ELR (cell line): ENCODE measurements around the gene KCNJ12.
"Not testable (repeated sequence)": the region's sequence is repeated elsewhere in the genome, so short reads cannot be mapped to it uniquely, and the experiment has no call there.

ENCODE experiments used
- DNase-seq: peaks from one replicate; pipeline ENCODE4 v3.0.0-alpha.2; 2015; ENCODE audit warnings: low read depth

Gene KCNJ12

DNA sequence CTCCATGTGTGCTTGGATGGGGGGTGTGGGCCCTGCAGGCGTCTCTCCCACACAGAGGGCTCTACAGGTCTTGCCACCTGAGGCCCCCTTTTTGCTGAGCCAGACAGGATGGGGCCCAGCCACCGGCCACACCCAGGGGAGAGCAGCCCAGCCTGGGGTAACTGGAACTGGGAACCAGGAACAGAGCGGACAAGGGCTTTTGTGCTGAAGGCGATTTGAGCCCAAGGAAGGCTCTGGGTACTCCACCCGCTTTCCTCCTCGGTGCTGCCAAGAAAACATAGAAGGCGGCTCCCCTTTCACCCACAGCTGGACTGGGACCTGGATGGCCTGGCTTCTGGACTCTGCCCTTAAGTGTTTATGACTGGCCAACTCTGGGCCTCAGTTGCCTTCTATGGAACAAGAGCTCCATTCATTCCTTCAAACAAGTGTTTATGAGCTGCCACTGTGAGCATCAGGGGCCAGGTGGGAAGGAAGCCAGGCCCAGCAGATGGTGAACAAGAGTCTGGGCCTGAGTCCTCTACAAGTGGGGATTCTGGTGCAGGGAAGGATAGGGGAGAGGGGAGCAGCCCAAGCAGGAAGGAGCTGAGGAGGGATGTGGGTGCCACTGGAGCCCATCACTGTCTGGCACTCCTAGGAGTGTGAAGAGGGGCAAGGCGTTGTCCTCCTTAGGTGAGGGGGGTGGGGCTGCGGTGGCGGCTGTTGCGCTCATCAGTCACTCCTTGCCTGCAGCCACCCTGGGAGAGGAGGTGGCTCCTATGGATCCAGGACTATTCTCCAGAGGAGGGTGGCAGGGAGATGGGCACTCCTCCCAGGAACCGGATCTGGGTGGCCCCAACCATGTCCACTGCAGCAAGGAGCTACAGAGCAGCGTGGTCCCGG is 46.4 kb downstream of the KCNJ12 start:
- not testable (repeated sequence) for DNase-seq

DNA sequence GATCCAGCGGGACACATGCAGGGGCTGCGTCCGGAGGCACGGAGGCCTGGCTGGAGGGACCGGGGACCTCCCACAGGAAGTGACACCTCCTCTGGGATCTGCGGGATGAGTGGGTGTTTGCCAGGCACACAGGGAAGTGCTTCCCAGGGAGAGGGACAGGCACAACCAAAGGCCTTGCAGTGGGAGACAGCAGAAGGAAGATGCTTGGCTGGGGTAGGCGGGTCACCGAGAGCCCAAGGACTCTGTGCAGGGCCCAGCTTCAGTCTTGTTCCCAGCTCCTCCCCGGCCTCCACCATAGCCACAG is 47.0 kb downstream of the KCNJ12 start:
- DNase-seq: not testable (repeated sequence)

DNA sequence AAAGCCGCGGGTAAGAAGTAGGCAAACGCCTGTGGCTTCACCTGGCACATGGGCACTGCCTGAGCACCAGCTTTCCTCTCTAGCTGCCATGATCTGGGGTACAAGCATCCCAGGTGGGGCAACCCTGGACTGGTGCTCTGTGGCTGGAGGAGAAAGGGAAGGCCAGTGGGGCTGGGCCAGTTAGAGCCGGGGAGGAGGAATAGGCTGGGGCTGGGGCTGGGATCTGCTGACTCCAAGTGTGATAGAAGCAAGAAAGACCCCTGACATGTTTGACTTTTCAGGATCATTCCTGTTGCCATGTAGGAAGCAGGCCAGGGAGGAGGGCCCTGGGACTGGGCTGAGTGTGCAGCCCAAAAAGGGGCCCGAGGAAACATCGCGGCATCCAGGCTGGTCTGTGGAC is 48.5 kb downstream of the KCNJ12 start:
- DNase-seq: not testable (repeated sequence)

DNA sequence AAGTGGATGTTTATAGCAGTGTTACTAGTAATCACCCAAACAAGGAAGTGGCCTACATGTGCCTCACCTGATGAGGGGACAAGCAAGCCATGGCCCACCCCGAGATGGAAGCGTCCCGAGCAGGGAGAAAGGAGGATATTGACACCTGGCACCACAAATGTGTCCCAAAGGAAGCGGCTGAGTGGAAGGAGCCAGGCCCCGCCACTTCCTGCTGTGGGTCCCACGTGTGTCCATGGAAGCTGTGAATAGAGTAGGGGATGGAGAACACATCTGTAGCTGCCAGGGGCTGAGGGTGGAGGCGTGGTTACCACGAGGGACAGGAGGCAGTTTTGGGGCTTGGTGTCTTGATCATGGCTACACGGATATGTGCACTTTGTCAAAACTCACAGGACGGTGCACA is 49.2 kb downstream of the KCNJ12 start:
- DNase-seq: no peak

DNA sequence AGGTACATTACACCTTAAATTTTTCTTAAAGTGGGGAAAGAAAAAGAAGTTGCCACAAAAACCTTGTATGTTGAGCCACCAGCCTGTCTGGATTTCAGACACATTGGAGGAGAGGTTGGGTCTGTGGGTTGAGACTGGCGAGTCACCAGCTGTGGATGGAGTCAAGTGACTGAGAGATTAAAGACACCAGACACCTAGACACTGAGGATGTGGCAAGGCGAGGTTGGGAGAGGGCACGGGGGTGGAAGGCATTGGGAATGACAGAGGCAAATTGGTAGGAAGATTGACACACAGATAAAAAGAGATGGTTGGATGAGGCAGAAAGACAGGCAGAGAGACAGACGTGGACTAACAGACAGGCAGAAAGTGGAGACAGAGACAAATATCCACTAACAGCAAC is 49.6 kb downstream of the KCNJ12 start:
- no peak for DNase-seq

DNA sequence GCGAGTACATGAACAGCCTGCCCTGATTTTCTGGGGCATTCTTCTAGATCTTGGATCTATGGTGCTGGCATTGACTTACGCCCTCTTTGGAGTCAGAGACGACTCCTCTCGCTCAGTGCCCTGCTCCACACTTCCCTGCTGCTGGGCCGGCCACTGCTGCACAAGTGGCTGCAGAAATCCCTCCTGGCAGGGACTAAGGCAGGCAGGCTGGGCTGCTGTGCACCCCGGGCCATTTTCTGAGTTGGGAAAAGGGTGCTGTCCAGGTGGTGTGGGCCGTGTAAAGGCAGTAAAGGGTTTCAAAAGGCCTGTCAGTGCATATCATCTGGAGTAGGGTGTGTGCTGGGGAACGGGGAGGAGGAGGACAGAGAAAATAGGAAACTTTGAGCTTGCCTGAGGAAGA is 50.1 kb downstream of the KCNJ12 start:
- DNase-seq: not testable (repeated sequence)

DNA sequence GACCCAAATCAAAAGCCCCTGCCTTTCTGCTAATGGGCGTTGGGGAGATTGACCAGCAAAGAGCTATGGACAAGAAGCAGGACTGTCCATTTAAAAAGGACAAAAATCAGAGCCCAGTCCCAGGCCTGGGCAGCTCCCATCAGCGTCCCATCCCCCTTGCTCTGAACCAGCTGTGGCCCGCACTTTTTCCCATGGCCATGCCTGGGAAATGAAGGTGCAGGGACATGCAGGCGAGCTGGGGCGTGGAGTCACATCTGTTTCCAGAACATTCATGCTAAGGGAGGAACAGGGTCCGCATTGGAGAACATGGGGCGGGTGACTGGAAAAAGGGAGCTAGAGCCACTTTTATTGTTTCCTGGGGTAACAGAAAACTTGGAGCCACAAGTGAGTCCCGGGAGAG is 50.7 kb downstream of the KCNJ12 start:
- not testable (repeated sequence) for DNase-seq

DNA sequence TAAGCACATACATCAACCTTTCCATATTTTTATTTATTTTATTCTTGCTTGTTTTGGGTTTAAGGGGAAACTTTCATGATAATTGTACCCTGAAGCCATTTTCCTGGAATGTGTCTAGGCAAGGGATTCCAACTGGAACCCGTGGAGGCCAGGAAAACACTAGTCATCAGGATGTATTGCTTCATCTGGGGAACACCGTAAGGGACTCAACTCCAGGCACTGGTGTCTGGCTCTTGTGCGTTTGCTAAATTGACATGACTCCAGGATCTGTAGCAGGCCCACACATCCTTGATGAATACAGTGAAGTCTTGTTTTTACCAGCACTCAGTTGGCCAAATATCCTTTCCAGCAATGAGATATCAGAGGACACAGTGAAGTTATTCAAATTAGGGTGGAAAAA is 51.6 kb downstream of the KCNJ12 start:
- not testable (repeated sequence) for DNase-seq

DNA sequence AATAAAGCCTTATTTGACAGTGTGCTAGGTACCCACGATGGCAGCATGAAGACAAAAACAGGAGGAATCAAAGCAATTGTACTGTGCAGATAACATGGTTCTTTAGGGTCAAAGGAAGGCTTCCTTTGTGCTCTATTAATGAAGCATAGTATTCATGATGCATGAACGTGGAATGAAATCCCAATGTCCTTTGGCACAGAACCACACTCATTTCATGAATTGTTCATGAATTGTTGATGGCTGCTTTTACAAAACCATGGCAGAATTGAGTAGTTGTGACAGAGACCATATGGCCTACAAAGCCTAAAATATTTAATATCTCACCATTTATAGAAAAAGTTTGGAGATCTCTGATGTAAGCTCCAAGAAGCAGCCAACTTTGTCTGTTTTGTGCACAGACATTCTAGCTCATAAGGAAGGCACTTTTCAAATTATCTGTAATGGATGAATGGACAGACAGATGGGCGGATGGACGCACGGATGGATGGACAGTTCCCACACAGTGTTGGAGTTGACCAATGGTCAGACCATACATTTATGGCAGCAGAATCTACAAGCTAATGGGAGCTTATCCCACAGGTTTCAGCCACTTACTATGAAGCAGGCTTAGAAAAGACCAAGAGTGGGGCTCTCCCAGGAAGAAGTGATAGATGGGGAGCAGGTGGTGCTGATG is 52.7 kb downstream of the KCNJ12 start:
- not testable (repeated sequence) for DNase-seq

DNA sequence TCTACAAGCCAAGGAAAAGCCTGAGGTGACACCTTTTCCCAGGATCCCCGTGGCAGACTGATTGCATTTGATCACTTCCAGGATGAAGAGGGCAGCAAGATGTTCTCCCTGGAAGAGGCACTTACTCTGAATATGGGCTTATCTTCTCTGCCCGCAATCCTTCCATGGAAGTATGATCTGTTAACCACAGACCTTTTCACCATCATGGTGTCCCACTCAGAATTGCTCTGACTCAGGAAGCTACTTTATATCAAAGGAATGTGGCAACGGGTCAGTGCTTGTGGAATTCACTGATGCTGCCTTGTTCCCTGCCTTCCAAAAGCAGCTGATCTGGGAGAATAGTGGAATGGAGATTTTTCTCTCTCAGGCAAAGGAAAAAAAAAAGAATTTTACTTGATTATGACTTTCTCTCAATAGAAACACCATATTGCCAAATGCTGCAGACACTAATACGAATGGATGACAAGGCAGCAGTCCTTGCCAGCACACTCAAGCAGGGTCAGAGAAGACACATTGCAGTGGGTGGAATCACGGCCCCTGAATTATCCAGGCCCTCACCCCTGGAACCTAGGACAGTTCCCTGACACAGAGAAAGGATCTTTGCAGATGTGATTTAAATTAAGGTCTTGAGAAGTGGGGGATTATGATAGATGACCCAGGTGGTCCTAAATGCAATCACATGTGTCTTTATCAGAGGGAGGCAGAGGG is 53.9 kb downstream of the KCNJ12 start:
- DNase-seq: peak; percentile 18

DNA sequence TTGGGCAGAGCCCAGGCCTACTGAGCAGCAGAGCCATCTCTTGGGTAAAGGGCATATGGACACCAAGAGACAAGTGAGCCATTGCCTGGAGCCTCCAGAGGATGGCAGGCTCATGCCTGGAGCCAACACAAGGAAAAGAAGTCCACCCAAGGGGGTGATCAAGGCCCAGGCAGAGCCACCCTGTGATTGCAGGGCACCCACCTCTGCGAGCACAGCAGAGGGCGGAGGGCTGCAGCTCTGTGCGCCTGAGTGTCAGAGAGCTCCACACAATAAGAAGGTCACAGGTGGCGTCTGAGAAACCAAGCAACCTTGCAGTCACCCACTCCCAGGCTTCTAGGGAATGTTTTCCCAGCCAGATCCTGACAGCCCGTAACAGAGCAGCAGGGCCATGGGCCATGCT is 57.8 kb downstream of the KCNJ12 start:
- not testable (repeated sequence) for DNase-seq

DNA sequence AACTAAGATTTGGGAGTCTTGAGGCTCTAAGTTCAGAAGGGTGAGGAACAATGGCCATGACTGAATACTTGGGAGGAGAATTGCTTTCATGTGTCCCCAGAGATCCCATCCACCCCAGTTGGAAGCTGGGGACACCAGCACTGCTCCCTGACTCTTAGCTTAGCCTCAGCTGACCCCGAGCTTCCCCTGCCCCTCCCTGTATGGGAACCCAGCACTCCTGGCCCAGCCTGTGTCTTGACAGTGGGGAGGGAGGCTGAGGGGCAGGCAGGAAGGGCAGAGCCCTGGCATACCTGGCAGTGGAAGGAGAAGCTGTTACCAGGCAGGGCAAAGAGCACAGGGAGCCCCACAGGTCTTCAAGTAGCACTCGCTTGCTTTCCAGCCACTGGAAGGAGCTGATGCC is 58.8 kb downstream of the KCNJ12 start:
- not testable (repeated sequence) for DNase-seq

DNA sequence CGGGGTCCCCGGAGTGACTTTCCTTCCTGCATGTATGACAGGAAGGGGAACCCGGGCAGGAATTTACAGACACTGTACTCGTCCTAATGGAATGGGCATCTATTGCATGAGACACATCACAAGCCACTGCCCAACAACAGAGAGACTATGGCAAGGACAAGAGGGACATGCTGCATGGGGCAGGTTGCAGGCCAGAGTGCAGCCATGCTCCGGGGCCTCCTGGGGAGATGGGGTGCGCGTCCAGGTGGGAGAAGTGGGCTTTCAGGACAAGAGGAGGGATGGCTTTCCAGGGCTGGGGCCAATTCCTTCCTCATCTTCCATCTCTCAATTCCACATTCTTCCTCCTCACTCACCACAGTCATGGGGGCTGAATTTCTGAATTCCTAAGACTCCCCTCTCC is 60.3 kb downstream of the KCNJ12 start:
- DNase-seq: not testable (repeated sequence)

DNA sequence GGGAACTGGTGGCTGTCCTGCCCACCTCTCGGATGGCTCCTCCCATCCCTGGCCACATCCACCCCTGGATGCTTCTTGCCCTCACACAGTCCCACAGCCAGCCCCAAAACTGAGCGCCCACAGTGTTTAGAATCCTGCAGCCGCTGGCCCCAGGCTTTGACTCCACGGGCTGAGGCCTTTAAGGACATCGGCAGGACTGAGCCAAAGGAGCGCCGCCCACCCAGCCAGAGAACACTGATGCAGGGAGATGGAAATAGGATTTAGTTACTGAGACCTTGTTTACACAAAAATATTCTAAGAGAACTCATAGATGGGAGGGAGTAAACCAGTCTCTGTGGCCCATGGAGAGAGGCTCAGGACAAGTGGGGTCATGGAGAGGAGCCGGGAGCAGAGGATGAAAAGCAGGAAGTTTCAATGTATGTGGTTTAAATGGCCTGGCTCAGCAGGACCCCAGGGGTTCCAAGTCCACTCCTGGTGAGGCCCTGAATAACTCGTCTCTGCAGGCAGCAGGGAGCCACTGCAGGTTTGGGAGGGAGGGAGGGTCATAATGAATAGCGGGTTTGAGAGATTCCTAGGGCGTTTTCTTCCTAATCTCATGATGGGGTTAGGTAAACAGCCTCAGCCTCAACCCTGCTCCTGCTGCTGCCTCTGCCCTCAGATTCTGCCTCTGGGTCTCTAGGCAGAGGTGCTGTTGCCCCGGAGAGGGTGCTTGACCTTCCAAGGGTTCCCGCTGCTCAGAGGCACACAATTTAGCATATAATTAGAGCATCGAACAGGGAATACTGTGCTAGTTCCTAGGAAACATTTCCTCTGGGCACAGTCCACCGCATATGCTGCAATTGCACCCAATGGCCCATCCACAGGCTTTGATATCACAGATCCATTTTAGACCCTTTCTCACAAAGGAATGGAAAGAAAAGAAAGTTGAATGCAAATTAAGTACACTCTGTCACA is 61.0 kb downstream of the KCNJ12 start:
- not testable (repeated sequence) for DNase-seq

DNA sequence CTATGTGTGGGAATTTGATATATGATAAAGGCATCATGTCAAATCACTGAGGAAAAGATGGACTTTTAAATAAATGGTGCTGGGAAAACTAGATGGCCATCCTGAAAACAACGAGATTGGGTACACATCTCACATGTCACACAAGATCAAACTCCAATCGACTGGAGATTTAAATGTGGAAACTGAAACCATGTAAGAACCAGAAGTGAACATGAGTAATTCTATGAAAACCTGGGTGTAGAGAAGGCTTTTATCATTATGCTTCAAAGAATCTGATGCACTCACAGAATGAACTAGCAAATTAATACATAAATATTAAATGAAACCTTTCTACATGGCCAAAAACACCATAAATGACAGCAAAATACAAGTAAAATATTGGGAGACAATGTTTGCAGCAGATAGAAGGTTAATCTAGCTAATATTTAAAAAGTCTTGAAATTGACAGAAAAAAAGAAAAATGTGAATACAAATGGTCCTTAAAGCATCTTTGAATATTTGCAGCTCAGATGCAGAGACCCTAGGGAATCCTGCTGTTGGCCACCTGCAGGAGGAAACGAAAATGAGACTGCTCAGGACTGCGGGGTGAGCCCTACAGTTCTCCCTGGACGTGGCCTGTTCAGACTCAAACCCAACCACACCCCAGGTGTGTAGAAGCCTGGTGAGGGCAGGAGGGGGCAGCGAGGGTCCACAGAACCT is 62.3 kb downstream of the KCNJ12 start:
- DNase-seq: not testable (repeated sequence)

DNA sequence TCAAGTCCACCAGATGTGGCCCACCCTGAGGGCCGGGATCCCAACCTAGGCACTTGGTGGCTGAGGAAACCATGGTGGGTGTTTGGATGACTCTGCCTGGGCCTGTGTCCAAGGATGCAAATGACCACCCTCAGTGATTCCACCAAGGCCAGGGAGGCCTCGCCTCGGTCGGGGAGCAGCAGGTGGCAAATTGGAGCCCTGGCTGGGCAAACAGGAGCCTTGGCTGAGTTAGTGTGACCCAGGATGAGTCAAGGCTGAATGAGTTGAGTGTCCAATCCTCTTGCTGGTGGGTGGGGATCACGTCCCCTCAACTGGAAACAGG is 62.8 kb downstream of the KCNJ12 start:
- DNase-seq: not testable (repeated sequence)

DNA sequence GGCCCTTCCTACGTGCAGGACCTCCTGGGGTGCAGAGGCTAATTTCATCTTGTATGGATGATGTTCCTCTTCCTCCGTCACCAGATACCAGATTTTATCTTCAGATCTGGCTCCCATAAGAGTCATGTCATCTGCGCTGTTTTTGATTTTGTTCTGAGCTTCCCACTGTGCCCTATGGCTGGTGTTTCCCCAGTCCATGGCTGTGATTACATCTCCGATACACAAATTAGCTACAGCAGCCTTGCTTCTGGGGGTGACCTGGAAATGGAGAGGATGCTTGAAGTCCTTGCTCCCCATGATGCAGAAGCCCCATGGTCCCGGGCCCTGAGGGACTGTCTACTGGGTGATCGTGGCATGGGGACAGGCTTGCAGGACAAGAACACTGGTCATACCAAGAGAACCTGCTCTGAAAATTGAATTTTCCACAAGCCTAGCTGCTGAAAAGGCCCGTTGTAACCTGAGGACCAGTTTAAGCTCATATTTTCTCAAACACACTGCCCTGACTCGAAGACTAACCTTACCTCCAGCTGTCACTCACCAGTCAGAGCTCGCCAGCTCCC is 69.0 kb downstream of the KCNJ12 start:
- DNase-seq: no peak

DNA sequence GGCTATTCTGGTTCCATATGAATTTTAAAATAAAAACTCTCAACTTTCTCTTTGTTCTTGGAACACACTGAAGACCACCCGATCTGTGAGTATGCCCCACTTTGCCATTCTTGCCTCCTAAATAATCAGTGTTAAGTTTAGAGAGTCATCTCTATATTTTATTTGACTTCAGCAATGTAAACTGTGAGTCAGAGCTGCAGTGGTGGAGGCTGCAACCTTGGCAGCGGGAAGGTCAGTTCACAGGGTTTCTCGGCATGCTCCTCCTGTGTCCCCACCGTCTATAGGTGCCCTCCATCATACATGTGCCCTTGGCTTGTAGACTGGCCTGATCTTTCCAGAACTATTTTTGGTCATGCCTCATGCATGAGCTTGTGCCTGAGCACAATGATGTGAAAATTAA is 71.4 kb downstream of the KCNJ12 start:
- DNase-seq: not testable (repeated sequence)

DNA sequence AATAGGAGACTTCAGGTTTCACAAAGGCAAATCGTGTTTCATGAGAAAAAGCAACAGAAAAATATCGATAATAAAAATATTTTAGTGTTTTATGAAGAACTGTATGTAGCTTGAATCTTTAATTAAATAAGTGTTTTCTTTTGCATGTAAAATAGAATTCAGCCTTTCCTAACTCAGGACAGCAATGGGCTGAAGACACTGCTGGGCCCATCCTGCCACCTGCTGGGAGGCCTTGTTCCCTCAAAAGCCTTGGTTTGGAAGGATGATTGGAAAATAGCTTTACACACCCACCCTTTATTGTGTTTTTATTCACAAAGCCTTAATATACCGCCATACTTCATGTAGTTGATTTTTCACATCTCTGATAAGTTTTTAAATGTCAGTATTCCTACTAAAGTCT is 73.7 kb downstream of the KCNJ12 start:
- DNase-seq: not testable (repeated sequence)

DNA sequence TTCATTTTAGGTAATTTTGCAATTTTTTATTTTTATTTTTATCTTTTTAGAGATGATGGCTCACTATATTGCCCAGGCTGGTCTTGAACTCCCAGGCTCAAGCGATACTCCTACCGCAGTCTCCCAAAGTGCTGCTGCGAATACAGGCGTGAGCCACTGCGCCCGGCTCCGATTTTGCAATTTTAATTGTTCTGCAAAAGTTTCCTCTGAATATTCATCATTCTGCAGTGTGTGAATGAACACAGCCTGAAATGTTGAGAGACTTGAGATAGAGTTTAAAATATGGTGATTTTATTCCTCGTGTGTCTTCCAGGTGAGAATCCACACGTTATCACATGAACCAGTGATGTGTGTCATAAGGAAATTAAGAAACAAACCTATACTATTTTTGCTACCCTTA is 75.8 kb downstream of the KCNJ12 start:
- no peak for DNase-seq
